ENCODE results near the gene KCNE3. TPM values are rescaled to one million over a fixed set of nuclear protein-coding genes. Genes with fewer than 3 reads are reported as not detected.

The KCNE3 gene
- total RNA-seq, 2 experiments from 2014 or later, result not detected

DNA sequence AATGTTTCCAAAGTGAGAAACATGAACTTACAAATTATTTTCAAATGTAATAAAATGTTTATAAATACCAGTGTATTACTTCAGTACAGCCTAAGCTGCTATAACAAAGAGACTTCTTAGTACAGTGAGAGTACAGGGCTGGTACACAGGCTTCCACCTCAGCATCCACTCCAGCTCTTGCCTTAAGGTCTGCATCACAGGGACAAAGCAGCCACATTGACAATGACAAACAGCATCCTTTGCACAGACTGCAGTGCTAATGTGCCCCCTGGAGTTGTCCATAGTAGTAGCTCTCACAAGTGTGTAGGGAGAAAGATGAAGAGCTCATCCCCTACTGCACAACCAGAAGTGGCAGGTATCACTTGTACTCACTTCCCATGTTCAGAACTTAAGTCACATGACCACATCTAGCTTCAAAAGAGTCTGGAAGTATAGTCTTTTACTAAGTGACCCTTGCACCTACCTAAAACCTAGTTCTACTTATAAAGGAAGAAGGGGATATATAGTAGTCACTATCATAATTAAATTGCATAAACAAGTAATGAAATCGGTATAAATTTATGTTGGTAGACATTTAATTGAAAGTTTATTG, 36.8 kb upstream of the KCNE3 start:
- no peak overlapping the region for H3K4me3 Mint-ChIP-seq
- DNase-seq, result no peak
- no peak for ATAC-seq
- TF ChIP-seq, protein P1, sequence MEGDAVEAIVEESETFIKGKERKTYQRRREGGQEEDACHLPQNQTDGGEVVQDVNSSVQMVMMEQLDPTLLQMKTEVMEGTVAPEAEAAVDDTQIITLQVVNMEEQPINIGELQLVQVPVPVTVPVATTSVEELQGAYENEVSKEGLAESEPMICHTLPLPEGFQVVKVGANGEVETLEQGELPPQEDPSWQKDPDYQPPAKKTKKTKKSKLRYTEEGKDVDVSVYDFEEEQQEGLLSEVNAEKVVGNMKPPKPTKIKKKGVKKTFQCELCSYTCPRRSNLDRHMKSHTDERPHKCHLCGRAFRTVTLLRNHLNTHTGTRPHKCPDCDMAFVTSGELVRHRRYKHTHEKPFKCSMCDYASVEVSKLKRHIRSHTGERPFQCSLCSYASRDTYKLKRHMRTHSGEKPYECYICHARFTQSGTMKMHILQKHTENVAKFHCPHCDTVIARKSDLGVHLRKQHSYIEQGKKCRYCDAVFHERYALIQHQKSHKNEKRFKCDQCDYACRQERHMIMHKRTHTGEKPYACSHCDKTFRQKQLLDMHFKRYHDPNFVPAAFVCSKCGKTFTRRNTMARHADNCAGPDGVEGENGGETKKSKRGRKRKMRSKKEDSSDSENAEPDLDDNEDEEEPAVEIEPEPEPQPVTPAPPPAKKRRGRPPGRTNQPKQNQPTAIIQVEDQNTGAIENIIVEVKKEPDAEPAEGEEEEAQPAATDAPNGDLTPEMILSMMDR (IDR thresholded peaks at IDR 0.05), result no peak
- intact Hi-C loops (cut with micrococcal nuclease), result no loop called here
- peaks cover 3% of the 10 kb centered on the region for H3K36me3 Mint-ChIP-seq (ENCODE audit: low read depth)
- H3K27ac Mint-ChIP-seq, result no peak overlapping the region
- CTCF ChIA-PET, result no interaction called here
- POLR2A ChIA-PET, result no interaction called here
- H3K4me1 Mint-ChIP-seq (ENCODE audit: low read depth), result no peaks in the 10 kb centered on the region
- no peaks in the 10 kb centered on the region for H3K27me3 Mint-ChIP-seq
- peaks cover 5% of the 10 kb centered on the region for H3K9me3 Mint-ChIP-seq

DNA sequence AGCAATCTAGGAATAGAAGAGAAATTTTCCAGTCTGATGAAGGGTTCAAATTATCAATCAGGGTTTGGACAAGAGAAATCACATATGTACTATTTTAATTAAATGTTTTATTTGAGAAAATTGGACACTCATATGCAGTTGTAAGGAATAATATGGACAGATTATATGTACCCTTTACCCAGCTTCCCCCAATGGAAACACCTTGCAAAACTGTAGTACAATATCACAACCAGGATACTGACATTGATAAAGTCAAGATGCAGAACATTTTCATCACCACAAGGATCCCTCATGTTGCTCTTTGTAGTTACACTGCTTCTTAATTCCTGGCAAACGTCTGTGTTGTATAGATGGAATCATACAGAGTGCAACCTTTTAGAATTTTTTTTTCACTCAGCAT, 27.6 kb upstream of the KCNE3 start:
- no peak for DNase-seq
- intact Hi-C loops (cut with micrococcal nuclease), result no loop called here
- H3K36me3 Mint-ChIP-seq (ENCODE audit: low read depth), result no peaks in the 10 kb centered on the region
- H3K4me1 Mint-ChIP-seq (ENCODE audit: low read depth), result peaks cover 16% of the 10 kb centered on the region
- H3K9me3 Mint-ChIP-seq, result peaks cover 2% of the 10 kb centered on the region
- POLR2A ChIA-PET, result interaction anchor here (1.1 kb wide), 1 partner anchor 254 kb away, joined by 4 read pairs; no protein-coding TSS in a partner anchor
- no peak for ATAC-seq
- TF ChIP-seq, protein P1 (IDR thresholded peaks at IDR 0.05), result no peak
- no peak overlapping the region for H3K27ac Mint-ChIP-seq
- no peaks in the 10 kb centered on the region for H3K27me3 Mint-ChIP-seq
- H3K4me3 Mint-ChIP-seq, result no peak overlapping the region
- CTCF ChIA-PET, result interaction anchor here (1.0 to 2.7 kb wide), 4 partner anchors 8 to 105 kb away, joined by 3 to 17 read pairs (median 4); no protein-coding TSS in a partner anchor

DNA sequence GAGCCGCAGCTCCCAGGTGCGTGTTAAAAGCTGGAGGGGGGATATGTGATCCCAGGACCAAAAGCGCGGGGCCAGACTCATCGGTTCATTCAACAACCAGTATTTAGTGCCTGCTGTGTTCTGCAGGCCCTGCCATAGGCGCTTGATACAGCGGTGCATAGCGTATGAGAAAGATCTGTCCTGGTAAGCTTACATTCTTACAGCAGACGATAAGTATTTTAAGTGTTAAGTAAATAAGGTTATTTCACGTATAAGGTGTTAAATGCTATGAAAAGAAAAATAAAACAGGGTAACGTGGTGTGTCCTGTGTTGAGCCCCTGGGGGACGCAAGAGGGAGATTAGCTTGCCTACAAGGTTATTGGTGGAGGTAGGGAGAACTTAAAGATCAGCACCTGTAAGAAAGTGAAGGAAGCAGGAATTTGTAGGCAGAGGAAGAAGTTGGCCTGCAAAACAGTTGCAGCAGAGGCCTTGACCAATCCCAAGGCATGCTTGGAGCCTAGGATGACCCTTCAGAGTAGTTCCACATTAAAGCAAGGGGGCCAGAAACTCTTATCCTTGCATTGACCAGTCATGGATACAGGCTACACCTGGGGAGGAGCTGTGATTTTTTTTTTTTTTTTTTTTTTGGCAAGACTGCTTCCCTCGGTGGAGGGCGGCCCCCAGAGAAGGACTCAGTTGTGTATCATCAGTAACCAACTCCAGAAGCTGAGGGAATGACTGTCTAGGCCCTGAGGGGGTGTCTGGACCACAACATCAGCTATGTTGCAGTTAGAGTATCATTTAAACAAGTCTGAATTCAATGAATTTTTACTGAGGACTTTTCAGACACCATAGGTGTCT, 26.7 kb upstream of the KCNE3 start:
- ChIA-PET CTCF (interaction anchor here (0.9 to 2.7 kb wide), 9 partner anchors 8 to 104 kb away, joined by 3 to 17 read pairs (median 4); no protein-coding TSS in a partner anchor), POLR2A (interaction anchor here (0.6 to 2.3 kb wide), 13 partner anchors 9 to 440 kb away, joined by 3 to 14 read pairs (median 3); partner anchors contain the start of genes C2CD3, POLD3 and PPME1)
- TF ChIP-seq, protein P1 (IDR thresholded peaks at IDR 0.05), result no peak
- peak overlapping the region; percentile 80 for H3K27ac Mint-ChIP-seq
- intact Hi-C loops (cut with micrococcal nuclease), result no loop called here
- ATAC-seq (no peak), DNase-seq (peak; percentile 22)
- H3K36me3 Mint-ChIP-seq (ENCODE audit: low read depth), result no peaks in the 10 kb centered on the region
- peaks cover 2% of the 10 kb centered on the region for H3K9me3 Mint-ChIP-seq
- H3K4me1 Mint-ChIP-seq (ENCODE audit: low read depth), result peaks cover 16% of the 10 kb centered on the region
- H3K27me3 Mint-ChIP-seq, result no peaks in the 10 kb centered on the region
- H3K4me3 Mint-ChIP-seq, result peak overlapping the region; percentile 82

DNA sequence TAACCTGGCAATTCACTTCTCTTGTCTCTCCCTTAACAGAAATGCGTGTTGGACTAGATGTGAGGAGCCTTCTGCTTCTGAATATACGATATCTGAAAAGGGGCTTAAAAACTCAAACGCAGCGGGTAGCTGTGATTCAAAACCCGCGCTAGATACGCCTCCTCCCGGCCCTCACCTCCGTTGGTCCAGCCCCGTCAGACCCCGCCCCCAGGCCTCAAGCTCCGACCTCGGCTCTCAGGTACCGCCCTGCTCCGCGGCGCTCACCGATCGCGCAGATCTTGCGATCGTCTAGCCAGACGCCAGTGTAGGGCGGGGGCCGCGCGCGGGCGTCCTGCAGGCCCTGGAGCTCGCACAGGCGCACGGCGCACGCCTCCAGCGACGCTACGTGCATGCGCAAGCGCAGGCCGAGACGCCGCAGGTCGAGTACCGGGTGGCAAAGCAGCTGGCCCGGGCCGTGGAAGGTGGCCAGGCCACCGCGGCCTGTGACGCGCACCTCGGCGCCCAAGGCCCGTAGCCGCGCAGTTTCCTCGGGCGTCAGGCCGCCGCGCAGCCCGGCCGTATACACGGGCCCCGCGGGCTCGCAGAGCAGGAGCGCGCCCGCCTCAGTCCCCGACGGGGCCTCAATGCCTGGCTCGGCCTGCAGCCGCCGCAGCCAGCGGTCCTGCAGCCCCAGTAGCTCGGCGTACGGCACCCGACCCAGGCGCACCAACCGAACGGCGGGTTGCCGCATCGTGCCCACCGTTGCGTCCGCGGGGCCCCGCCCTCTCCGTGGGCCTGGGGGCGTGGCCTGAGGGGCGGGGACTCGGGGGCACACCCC, 25.8 kb upstream of the KCNE3 start, which contains the start of gene LIPT2:
LIPT2 (minus strand) TSS at position 751 of the 817 bp plus-strand sequence; CDS start at position 730, 21 bp downstream.
- peaks cover 16% of the 10 kb centered on the region for H3K4me1 Mint-ChIP-seq (ENCODE audit: low read depth)
- DNase-seq, result peak; percentile 99

More for the DNA sequence above, 25.8 kb upstream of the KCNE3 start, which contains the start of gene LIPT2:
- ATAC-seq, result peak; percentile 97
- peak within 1 kb of the TSS; percentile 89 for H3K27ac Mint-ChIP-seq
- H3K27me3 Mint-ChIP-seq, result no peaks in the 10 kb centered on the region
- H3K4me3 Mint-ChIP-seq, result peak within 1 kb of the TSS; percentile 82
- H3K9me3 Mint-ChIP-seq, result peaks cover 2% of the 10 kb centered on the region
- CTCF ChIA-PET, result interaction anchor here (0.9 to 2.7 kb wide), 6 partner anchors 12 to 103 kb away, joined by 3 to 17 read pairs (median 6); no protein-coding TSS in a partner anchor
- intact Hi-C loops (cut with micrococcal nuclease), result no loop called here
- H3K36me3 Mint-ChIP-seq (ENCODE audit: low read depth), result no peaks in the 10 kb centered on the region
- TF ChIP-seq, protein P1 (IDR thresholded peaks at IDR 0.05), result no peak
- POLR2A ChIA-PET, result interaction anchor here (0.5 to 2.3 kb wide), 14 partner anchors 9 to 533 kb away, joined by 3 to 14 read pairs (median 3); partner anchors contain the start of genes C2CD3, POLD3 and PPME1
